ENCODE results near the gene ACLY. TPM values are rescaled to one million over a fixed set of nuclear protein-coding genes. Genes with fewer than 3 reads are reported as not detected.

Gene ACLY
- total and polyA plus RNA-seq, 2 of the 13 experiments (the other 11 are each of a cell fraction or from before 2014, with no cell fraction given) = 111 to 218 TPM

DNA sequence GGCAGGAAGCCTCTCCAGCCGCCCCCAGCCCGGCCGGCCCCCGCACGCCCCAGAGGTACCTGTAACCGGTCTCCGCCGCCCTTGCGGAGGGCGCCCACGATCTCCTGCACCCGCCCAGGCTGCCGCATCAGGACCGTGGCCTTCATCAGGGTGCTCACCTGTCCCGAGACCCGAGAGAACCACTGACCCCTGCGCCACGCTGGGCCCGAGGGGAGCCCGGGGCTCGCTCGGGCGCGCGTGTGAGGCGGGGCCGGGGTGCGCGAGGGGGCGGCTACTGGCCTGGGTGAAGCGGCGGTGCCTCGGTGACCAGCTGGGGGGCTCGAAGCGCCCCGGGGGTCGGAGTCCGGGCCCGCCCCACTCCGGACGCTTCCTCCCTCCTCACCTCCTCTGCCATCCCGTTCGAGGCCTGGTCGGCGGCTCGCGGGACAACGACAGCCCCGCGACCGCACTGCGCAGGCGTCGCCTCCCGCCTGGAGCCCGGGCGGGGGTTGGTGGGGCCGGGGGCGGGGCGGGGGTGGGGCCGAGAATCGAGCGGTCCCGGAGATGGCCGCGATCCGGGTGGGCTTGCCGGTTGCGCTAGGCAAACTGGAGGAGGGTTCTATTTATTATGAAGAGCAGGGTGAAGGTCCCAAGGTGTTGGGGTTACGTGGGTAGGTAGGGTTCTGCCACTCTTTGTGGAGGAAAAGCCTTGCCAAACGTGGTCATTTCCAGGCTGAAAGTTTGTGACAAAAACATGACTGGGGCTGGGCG lies 82.8 kb downstream of the ACLY start, which contains the start of gene NT5C3B (continued):
- TF ChIP-seq, protein P1, sequence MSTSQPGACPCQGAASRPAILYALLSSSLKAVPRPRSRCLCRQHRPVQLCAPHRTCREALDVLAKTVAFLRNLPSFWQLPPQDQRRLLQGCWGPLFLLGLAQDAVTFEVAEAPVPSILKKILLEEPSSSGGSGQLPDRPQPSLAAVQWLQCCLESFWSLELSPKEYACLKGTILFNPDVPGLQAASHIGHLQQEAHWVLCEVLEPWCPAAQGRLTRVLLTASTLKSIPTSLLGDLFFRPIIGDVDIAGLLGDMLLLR (CRISPR knock-in tag; IDR thresholded peaks at IDR 0.05) = peak; percentile 86
- TF ChIP-seq ARHGAP35 (CRISPR knock-in tag; IDR thresholded peaks at IDR 0.05; ENCODE audit: borderline replicate concordance) (peak; percentile 64), SAP130 (CRISPR knock-in tag; IDR thresholded peaks at IDR 0.05; ENCODE audit: low read depth) (peak; percentile 70), ZSCAN12 (CRISPR knock-in tag; IDR thresholded peaks at IDR 0.05) (no peak), ZNF224 (CRISPR knock-in tag; IDR thresholded peaks at IDR 0.05) (0 out of 2 replicates have a peak, but pooled peaks have one; percentile 56), FIP1L1 (IDR thresholded peaks at IDR 0.05; ENCODE audit: borderline replicate concordance, insufficient read depth, low read depth, low read length) (no peak), BRCA1 (CRISPR knock-in tag; IDR thresholded peaks at IDR 0.05) (no peak), ISX (CRISPR knock-in tag; conservative IDR thresholded peaks at IDR 0.05) (no peak), TBX2 (CRISPR knock-in tag; IDR thresholded peaks at IDR 0.05; ENCODE audit: borderline replicate concordance) (peak; percentile 66; the same call in 1 of the 2 replicates), ZNF441 (CRISPR knock-in tag; IDR thresholded peaks at IDR 0.05; ENCODE audit: borderline replicate concordance) (peak; percentile 52; the same call in 1 of the 2 replicates), ZNF230 (CRISPR knock-in tag; IDR thresholded peaks at IDR 0.05) (0 out of 2 replicates have a peak, but pooled peaks have one; percentile 37), ZNF225 (CRISPR knock-in tag; IDR thresholded peaks at IDR 0.05) (peak; percentile 42; the same call in 1 of the 2 replicates), ZNF546 (CRISPR knock-in tag; conservative IDR thresholded peaks at IDR 0.05) (peak; percentile 96), ZNF343 (CRISPR knock-in tag; IDR thresholded peaks at IDR 0.05) (0 out of 2 replicates have a peak, but pooled peaks have one; percentile 71), ZNF761 (CRISPR knock-in tag; conservative IDR thresholded peaks at IDR 0.05) (0 out of 2 replicates have a peak, but pooled peaks have one; percentile 62)
- TF ChIP-seq, protein P2, sequence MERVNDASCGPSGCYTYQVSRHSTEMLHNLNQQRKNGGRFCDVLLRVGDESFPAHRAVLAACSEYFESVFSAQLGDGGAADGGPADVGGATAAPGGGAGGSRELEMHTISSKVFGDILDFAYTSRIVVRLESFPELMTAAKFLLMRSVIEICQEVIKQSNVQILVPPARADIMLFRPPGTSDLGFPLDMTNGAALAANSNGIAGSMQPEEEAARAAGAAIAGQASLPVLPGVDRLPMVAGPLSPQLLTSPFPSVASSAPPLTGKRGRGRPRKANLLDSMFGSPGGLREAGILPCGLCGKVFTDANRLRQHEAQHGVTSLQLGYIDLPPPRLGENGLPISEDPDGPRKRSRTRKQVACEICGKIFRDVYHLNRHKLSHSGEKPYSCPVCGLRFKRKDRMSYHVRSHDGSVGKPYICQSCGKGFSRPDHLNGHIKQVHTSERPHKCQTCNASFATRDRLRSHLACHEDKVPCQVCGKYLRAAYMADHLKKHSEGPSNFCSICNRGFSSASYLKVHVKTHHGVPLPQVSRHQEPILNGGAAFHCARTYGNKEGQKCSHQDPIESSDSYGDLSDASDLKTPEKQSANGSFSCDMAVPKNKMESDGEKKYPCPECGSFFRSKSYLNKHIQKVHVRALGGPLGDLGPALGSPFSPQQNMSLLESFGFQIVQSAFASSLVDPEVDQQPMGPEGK (CRISPR knock-in tag; IDR thresholded peaks at IDR 0.05) = peak; percentile 68
- TF ChIP-seq, protein P3, sequence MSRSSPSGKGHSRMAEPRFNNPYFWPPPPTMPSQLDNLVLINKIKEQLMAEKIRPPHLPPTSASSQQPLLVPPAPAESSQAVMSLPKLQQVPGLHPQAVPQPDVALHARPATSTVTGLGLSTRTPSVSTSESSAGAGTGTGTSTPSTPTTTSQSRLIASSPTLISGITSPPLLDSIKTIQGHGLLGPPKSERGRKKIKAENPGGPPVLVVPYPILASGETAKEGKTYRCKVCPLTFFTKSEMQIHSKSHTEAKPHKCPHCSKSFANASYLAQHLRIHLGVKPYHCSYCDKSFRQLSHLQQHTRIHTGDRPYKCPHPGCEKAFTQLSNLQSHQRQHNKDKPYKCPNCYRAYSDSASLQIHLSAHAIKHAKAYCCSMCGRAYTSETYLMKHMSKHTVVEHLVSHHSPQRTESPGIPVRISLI (CRISPR knock-in tag; IDR thresholded peaks at IDR 0.05; ENCODE audit: borderline replicate concordance) = 0 out of 2 replicates have a peak, but pooled peaks have one; percentile 38
- TF ChIP-seq, protein P4, sequence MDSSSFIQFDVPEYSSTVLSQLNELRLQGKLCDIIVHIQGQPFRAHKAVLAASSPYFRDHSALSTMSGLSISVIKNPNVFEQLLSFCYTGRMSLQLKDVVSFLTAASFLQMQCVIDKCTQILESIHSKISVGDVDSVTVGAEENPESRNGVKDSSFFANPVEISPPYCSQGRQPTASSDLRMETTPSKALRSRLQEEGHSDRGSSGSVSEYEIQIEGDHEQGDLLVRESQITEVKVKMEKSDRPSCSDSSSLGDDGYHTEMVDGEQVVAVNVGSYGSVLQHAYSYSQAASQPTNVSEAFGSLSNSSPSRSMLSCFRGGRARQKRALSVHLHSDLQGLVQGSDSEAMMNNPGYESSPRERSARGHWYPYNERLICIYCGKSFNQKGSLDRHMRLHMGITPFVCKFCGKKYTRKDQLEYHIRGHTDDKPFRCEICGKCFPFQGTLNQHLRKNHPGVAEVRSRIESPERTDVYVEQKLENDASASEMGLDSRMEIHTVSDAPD (CRISPR knock-in tag; IDR thresholded peaks at IDR 0.05) = no peak; the same call in 1 of the 2 replicates
- TF ChIP-seq, protein P5, sequence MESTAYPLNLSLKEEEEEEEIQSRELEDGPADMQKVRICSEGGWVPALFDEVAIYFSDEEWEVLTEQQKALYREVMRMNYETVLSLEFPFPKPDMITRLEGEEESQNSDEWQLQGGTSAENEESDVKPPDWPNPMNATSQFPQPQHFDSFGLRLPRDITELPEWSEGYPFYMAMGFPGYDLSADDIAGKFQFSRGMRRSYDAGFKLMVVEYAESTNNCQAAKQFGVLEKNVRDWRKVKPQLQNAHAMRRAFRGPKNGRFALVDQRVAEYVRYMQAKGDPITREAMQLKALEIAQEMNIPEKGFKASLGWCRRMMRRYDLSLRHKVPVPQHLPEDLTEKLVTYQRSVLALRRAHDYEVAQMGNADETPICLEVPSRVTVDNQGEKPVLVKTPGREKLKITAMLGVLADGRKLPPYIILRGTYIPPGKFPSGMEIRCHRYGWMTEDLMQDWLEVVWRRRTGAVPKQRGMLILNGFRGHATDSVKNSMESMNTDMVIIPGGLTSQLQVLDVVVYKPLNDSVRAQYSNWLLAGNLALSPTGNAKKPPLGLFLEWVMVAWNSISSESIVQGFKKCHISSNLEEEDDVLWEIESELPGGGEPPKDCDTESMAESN (CRISPR knock-in tag; conservative IDR thresholded peaks at IDR 0.05) = peak; percentile 66
- TF ChIP-seq, protein P6, sequence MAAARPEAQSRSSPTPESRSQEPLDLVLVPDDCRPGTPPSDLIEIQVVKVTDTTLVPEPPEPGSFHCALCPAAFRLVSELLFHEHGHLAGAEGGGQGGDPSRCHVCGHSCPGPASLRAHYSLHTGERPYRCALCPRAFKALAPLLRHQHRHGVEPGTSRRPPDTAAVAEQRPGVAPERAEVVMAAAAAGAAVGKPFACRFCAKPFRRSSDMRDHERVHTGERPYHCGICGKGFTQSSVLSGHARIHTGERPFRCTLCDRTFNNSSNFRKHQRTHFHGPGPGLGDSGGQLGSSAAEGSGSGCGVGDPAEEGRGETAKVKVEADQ (CRISPR knock-in tag; IDR thresholded peaks at IDR 0.05; ENCODE audit: borderline replicate concordance) = peak; percentile 92

Data from HepG2 (cell line).